IMR-90 (cell line): ENCODE measurements around the gene CYP4F3.

Experiments
- BHLHE40 ChIP-seq: fragments of 150-350 bp; IDR thresholded peaks from 2 replicates; pipeline ENCODE4 v1.6.1; 2016; ENCODE audit warnings: mild to moderate bottlenecking, low read depth, low read length
- CEBPB ChIP-seq: IDR thresholded peaks from 2 replicates; pipeline ENCODE4 v1.6.1; 2012; ENCODE audit warnings: low read depth, low read length, improper control_type of control experiment
- CHD1 ChIP-seq: IDR thresholded peaks from 2 replicates; pipeline ENCODE4 v1.6.1; 2012; ENCODE audit warnings: low read depth, low read length, improper control_type of control experiment
- MAFK ChIP-seq: IDR thresholded peaks from 2 replicates; pipeline ENCODE4 v1.6.1; 2012; ENCODE audit warnings: low read depth, low read length, improper control_type of control experiment
- MXI1 ChIP-seq: IDR thresholded peaks from 2 replicates; pipeline ENCODE4 v1.6.1; 2012; ENCODE audit warnings: low read depth, mild to moderate bottlenecking, low read length, moderate library complexity, borderline replicate concordance
- NFE2L2 ChIP-seq: fragments of 150-350 bp; IDR thresholded peaks from 2 replicates; pipeline ENCODE4 v1.6.1; 2016; ENCODE audit warnings: low read depth, mild to moderate bottlenecking, low read length
- POLR2A ChIP-seq: IDR thresholded peaks from 2 replicates; pipeline ENCODE4 v1.6.1; 2012; ENCODE audit warnings: mild to moderate bottlenecking, low read depth, low read length
- RAD21 ChIP-seq: IDR thresholded peaks from 2 replicates; pipeline ENCODE4 v1.6.1; 2012; ENCODE audit warnings: low read length, improper control_type of control experiment
- RFX5 ChIP-seq: IDR thresholded peaks from 2 replicates; pipeline ENCODE4 v1.8.0; 2012; ENCODE audit warnings: low read depth, mild to moderate bottlenecking, low read length, moderate library complexity
- SMC3 ChIP-seq: fragments of 150-350 bp; IDR thresholded peaks from 2 replicates; pipeline ENCODE4 v1.6.1; 2016; ENCODE audit warnings: low read depth, mild to moderate bottlenecking, antibody characterized with exemption, low read length, moderate library complexity
- USF2 ChIP-seq: fragments of 150-350 bp; IDR thresholded peaks from 2 replicates; pipeline ENCODE4 v1.6.1; 2017; ENCODE audit warnings: mild to moderate bottlenecking, antibody characterized with exemption, low read length, low read depth
- TF ChIP-seq, protein P1 (sequence below): conservative IDR thresholded peaks from 2 replicates; pipeline ENCODE4 v1.5.1; 2012; ENCODE audit warnings: mild to moderate bottlenecking, low read depth, low read length, improper control_type of control experiment
- TF ChIP-seq, protein P2 (sequence below): fragments of 150-350 bp; IDR thresholded peaks from 2 replicates; pipeline ENCODE4 v1.6.1; 2016; ENCODE audit warnings: low read depth, mild to moderate bottlenecking, low read length, moderate library complexity, borderline replicate concordance

GRCh38 chr19:15642807-15643206 is 2.1 kb downstream of the CYP4F3 start:
- TF ChIP-seq, protein P1, sequence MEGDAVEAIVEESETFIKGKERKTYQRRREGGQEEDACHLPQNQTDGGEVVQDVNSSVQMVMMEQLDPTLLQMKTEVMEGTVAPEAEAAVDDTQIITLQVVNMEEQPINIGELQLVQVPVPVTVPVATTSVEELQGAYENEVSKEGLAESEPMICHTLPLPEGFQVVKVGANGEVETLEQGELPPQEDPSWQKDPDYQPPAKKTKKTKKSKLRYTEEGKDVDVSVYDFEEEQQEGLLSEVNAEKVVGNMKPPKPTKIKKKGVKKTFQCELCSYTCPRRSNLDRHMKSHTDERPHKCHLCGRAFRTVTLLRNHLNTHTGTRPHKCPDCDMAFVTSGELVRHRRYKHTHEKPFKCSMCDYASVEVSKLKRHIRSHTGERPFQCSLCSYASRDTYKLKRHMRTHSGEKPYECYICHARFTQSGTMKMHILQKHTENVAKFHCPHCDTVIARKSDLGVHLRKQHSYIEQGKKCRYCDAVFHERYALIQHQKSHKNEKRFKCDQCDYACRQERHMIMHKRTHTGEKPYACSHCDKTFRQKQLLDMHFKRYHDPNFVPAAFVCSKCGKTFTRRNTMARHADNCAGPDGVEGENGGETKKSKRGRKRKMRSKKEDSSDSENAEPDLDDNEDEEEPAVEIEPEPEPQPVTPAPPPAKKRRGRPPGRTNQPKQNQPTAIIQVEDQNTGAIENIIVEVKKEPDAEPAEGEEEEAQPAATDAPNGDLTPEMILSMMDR = no peak
- TF ChIP-seq POLR2A (no peak), RFX5 (no peak), CEBPB (no peak), MXI1 (no peak), MAFK (no peak), CHD1 (no peak), RAD21 (no peak), BHLHE40 (no peak), SMC3 (no peak), NFE2L2 (no peak), USF2 (no peak)
- TF ChIP-seq, protein P2, sequence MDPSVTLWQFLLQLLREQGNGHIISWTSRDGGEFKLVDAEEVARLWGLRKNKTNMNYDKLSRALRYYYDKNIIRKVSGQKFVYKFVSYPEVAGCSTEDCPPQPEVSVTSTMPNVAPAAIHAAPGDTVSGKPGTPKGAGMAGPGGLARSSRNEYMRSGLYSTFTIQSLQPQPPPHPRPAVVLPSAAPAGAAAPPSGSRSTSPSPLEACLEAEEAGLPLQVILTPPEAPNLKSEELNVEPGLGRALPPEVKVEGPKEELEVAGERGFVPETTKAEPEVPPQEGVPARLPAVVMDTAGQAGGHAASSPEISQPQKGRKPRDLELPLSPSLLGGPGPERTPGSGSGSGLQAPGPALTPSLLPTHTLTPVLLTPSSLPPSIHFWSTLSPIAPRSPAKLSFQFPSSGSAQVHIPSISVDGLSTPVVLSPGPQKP = no peak
